Measurements from ENCODE around the gene LCAT. TPM values are rescaled to one million over a fixed set of nuclear protein-coding genes. Genes with fewer than 3 reads are reported as not detected.

LCAT gene
- polyA plus RNA-seq, 6 donors from 2014 or later, result 0.30 to 4.2 (median 0.93) TPM; not detected in 2

GRCh38 chr16:67949645-67950044 lies 5.7 kb upstream of the LCAT start:
- H3K9me3 Mint-ChIP-seq, result no peaks in the 10 kb centered on the region
- H3K27ac Mint-ChIP-seq, result no peak overlapping the region
- no peak overlapping the region for H3K4me3 Mint-ChIP-seq
- DNase-seq (no peak), ATAC-seq (ENCODE audit: low read depth in 2 of 2) (no peak)
- H3K27me3 Mint-ChIP-seq, result no peaks in the 10 kb centered on the region
- H3K4me1 Mint-ChIP-seq, result no peaks in the 10 kb centered on the region
- H3K36me3 Mint-ChIP-seq, result no peaks in the 10 kb centered on the region

GRCh38 chr16:67948015-67948414 lies 4.1 kb upstream of the LCAT start:
- no peaks in the 10 kb centered on the region for H3K36me3 Mint-ChIP-seq
- no peaks in the 10 kb centered on the region for H3K9me3 Mint-ChIP-seq
- H3K27me3 Mint-ChIP-seq, result no peaks in the 10 kb centered on the region
- peak overlapping the region in 1 of 8 donors; percentile 40 for H3K4me3 Mint-ChIP-seq
- DNase-seq, result no peak
- peaks cover 0 to 2% (median 0%) of the 10 kb centered on the region in 3 donors for H3K4me1 Mint-ChIP-seq
- H3K27ac Mint-ChIP-seq, result no peak overlapping the region
- no peak for ATAC-seq (ENCODE audit: low read depth in 2 of 2)

GRCh38 chr16:67946966-67947558 lies 3.1 kb upstream of the LCAT start:
- Mint-ChIP-seq H3K36me3 (no peaks in the 10 kb centered on the region), H3K4me3 (no peak overlapping the region), H3K9me3 (no peaks in the 10 kb centered on the region), H3K27me3 (no peaks in the 10 kb centered on the region), H3K4me1 (peaks cover 0 to 4% (median 3%) of the 10 kb centered on the region in 3 donors), H3K27ac (no peak overlapping the region)
- DNase-seq (no peak), ATAC-seq (ENCODE audit: low read depth in 2 of 2) (no peak)

- peak overlapping the region in 1 of 6 donors; percentile 27 for H3K27ac Mint-ChIP-seq
- no peak overlapping the region for H3K4me3 Mint-ChIP-seq
- H3K9me3 Mint-ChIP-seq, result no peaks in the 10 kb centered on the region
- no peaks in the 10 kb centered on the region for H3K27me3 Mint-ChIP-seq
- no peak for ATAC-seq (ENCODE audit: low read depth in 2 of 2)
- no peak for DNase-seq
- H3K4me1 Mint-ChIP-seq, result peaks cover 0 to 9% (median 3%) of the 10 kb centered on the region in 3 donors
- H3K36me3 Mint-ChIP-seq, result no peaks in the 10 kb centered on the region
Measured at GRCh38 chr16:67946128-67946569, 2.2 kb upstream of the LCAT start.

- H3K36me3 Mint-ChIP-seq, result no peaks in the 10 kb centered on the region
- H3K9me3 Mint-ChIP-seq, result no peaks in the 10 kb centered on the region
- H3K27ac Mint-ChIP-seq, result peak overlapping the region in 1 of 6 donors; percentile 27
- DNase-seq, result no peak
- H3K27me3 Mint-ChIP-seq, result no peaks in the 10 kb centered on the region
- H3K4me3 Mint-ChIP-seq, result no peak overlapping the region
- peaks cover 0 to 15% (median 3%) of the 10 kb centered on the region in 3 donors for H3K4me1 Mint-ChIP-seq
- no peak for ATAC-seq (ENCODE audit: low read depth in 2 of 2)
Measured at GRCh38 chr16:67945392-67945933, 1.5 kb upstream of the LCAT start.

GRCh38 chr16:67944690-67945391 lies 921 bp upstream of the LCAT start:
- DNase-seq, result no peak
- ATAC-seq (ENCODE audit: low read depth in 2 of 2), result no peak
- H3K4me3 Mint-ChIP-seq, result no peak overlapping the region
- H3K27me3 Mint-ChIP-seq, result no peaks in the 10 kb centered on the region
- no peaks in the 10 kb centered on the region for H3K36me3 Mint-ChIP-seq
- H3K27ac Mint-ChIP-seq, result peak overlapping the region in 1 of 6 donors; percentile 36
- peaks cover 4 to 20% (median 9%) of the 10 kb centered on the region in 3 donors for H3K4me1 Mint-ChIP-seq
- H3K9me3 Mint-ChIP-seq, result no peaks in the 10 kb centered on the region

- DNase-seq (no peak), ATAC-seq (ENCODE audit: low read depth in 2 of 2) (no peak)
- Mint-ChIP-seq H3K4me1 (peaks cover 7 to 24% (median 12%) of the 10 kb centered on the region in 3 donors), H3K27ac (no peak overlapping the region), H3K9me3 (no peaks in the 10 kb centered on the region), H3K4me3 (no peak overlapping the region), H3K36me3 (no peaks in the 10 kb centered on the region), H3K27me3 (no peaks in the 10 kb centered on the region)
Measured at GRCh38 chr16:67943256-67943618, 683 bp downstream of the LCAT start.

GRCh38 chr16:67942510-67943255 lies 1.2 kb downstream of the LCAT start:
- no peaks in the 10 kb centered on the region for H3K36me3 Mint-ChIP-seq
- no peak overlapping the region for H3K27ac Mint-ChIP-seq
- ATAC-seq (ENCODE audit: low read depth in 2 of 2), result no peak
- no peaks in the 10 kb centered on the region for H3K27me3 Mint-ChIP-seq
- H3K4me1 Mint-ChIP-seq, result peaks cover 7 to 24% (median 12%) of the 10 kb centered on the region in 3 donors
- no peak for DNase-seq
- no peak overlapping the region for H3K4me3 Mint-ChIP-seq
- H3K9me3 Mint-ChIP-seq, result no peaks in the 10 kb centered on the region

- Mint-ChIP-seq H3K4me1 (peaks cover 11 to 28% (median 15%) of the 10 kb centered on the region in 3 donors), H3K9me3 (no peaks in the 10 kb centered on the region), H3K36me3 (no peaks in the 10 kb centered on the region), H3K27me3 (no peaks in the 10 kb centered on the region), H3K27ac (peak overlapping the region in 1 of 6 donors; percentile 57), H3K4me3 (no peak overlapping the region)
- no peak for DNase-seq
- ATAC-seq (ENCODE audit: low read depth in 2 of 2), result peak; percentile 54 to 65
Measured at GRCh38 chr16:67942200-67942509, 1.8 kb downstream of the LCAT start.

GRCh38 chr16:67941469-67942199 lies 2.3 kb downstream of the LCAT start:
- no peak for DNase-seq
- ATAC-seq (ENCODE audit: low read depth in 2 of 2), result no peak
- Mint-ChIP-seq H3K27ac (no peak overlapping the region), H3K9me3 (no peaks in the 10 kb centered on the region), H3K27me3 (no peaks in the 10 kb centered on the region), H3K4me3 (no peak overlapping the region), H3K4me1 (peaks cover 16 to 33% (median 21%) of the 10 kb centered on the region in 3 donors), H3K36me3 (no peaks in the 10 kb centered on the region)

GRCh38 chr16:67940446-67941089 lies 3.4 kb downstream of the LCAT start:
- peaks cover 0 to 4% of the 10 kb centered on the region in 2 donors for H3K36me3 Mint-ChIP-seq
- peaks cover 20 to 37% (median 24%) of the 10 kb centered on the region in 3 donors for H3K4me1 Mint-ChIP-seq
- H3K9me3 Mint-ChIP-seq, result no peaks in the 10 kb centered on the region
- no peaks in the 10 kb centered on the region for H3K27me3 Mint-ChIP-seq
- H3K27ac Mint-ChIP-seq, result peak overlapping the region in 5 of 6 donors; percentile 26 to 86 (median 51)
- H3K4me3 Mint-ChIP-seq, result peak overlapping the region in 4 of 8 donors; percentile 42 to 56 (median 47)
- ATAC-seq (ENCODE audit: low read depth in 2 of 2) (no peak), DNase-seq (no peak)

GRCh38 chr16:67939507-67940445 lies 4.1 kb downstream of the LCAT start:
- no peaks in the 10 kb centered on the region for H3K9me3 Mint-ChIP-seq
- no peaks in the 10 kb centered on the region for H3K27me3 Mint-ChIP-seq
- H3K4me1 Mint-ChIP-seq, result peaks cover 28 to 44% (median 32%) of the 10 kb centered on the region in 3 donors
- H3K4me3 Mint-ChIP-seq, result peak overlapping the region in 6 of 8 donors; percentile 42 to 61 (median 52)
- H3K27ac Mint-ChIP-seq, result peak overlapping the region in 5 of 6 donors; percentile 26 to 92 (median 81)
- DNase-seq, result no peak
- ATAC-seq (ENCODE audit: low read depth in 2 of 2), result no peak
- peaks cover 0 to 10% of the 10 kb centered on the region in 2 donors for H3K36me3 Mint-ChIP-seq

Data from naive B cell (primary cell).